T-helper 2 cell treated with Interferon-gamma antibody and Interleukin-4, amounts not matched to agents 100 ng/mL and 5 ng/mL, for 36 hours (primary cell): ENCODE measurements around the gene GALNT2. TPM values are rescaled to one million over a fixed set of nuclear protein-coding genes. Genes with fewer than 3 reads are reported as not detected.

Experiments
- intact Hi-C: fragments of 100-400 bp; cut with micrococcal nuclease; formaldehyde crosslinking; loops from one replicate; pipeline ENCODE4 v1.15.1; 2023
- total RNA-seq: library from RNA; stranded (reverse); gene quantifications from 2 replicates; pipeline ENCODE4 v1.2.3, GENCODE V29; 2022

The GALNT2 gene
- total RNA-seq, 1 donor from 2014 or later, result 26.6 TPM

DNA sequence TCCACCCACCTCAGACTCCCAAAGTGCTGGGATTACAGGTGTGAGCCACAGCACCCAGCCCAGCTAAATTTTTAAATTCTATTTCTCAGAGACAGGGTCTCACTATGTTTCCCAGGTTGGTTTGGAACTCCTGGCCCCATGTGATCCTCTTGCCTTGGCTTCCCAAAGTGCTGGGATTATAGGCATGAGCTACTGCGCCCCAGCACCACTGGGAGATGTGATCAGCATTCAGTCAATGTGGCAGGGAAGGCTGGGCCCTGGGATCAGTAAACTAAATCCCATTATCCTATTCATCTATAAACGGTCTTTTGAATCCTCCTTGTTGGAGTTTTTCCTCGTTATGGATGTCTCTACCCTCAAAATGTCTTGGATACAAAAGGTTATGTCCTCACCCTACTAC lies 245.6 kb downstream of the GALNT2 start:
- intact Hi-C loops, result loop anchor here (5.0 kb wide), 1 partner anchor 145 kb away; no protein-coding TSS in a partner anchor

DNA sequence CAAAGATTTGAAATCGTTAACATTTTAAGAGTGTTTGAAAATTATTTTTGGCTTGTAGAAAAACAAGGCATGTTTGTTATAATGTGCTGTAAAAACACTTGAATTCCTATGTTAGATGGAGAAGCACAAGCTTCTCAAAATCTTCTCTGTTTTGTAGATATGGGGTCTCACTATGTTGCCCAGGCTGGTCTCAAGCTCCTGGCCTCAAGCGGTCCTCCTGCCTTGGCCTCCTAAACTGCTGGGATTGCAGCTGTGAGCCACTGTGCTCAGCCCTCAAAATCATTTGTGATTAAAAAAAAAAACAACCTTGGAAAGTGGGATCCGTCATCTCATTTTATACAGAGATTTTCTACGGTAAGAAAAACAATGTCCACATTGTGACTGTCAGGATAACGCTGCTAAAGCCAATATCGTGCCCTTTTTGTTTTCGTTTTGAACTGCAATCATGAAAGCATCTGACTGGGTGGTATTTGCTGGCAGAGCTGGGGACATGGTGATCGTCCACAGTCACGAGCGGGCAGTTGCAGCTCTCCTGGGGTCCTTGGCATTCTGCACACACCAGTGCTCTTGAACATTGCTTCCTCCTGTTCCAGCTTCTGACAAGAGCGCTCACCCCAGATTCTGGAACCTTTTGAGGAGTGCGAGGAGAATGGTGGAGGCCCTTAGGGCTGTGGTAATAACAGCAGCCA lies 246.6 kb downstream of the GALNT2 start:
- intact Hi-C loops, result loop anchor here (5.0 kb wide), 1 partner anchor 146 kb away; no protein-coding TSS in a partner anchor

DNA sequence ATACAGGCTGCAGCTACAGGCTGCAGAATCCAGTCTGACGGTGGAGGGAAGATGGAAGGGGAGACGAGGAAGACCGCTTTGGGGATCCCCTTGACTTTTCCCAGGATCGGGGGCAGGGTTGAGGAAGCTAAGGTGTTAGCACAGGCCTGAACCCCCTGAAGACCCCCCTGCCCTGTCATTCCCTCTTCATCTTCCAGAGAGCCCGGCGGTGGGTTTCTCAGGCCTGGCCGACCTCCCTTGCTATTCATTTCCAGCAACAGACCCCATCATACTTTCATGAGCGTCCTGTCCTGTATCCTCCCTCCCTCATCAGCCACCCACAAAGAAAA lies 247.1 kb downstream of the GALNT2 start:
- intact Hi-C loops, result loop anchor here (5.0 kb wide), 1 partner anchor 147 kb away; no protein-coding TSS in a partner anchor

- intact Hi-C loops, result no loop called here
Observed at GRCh38 chr1:230315099-230315498, 248.1 kb downstream of the GALNT2 start.

- intact Hi-C loops, result no loop called here
Observed at GRCh38 chr1:230316864-230317745, 250.1 kb downstream of the GALNT2 start.

DNA sequence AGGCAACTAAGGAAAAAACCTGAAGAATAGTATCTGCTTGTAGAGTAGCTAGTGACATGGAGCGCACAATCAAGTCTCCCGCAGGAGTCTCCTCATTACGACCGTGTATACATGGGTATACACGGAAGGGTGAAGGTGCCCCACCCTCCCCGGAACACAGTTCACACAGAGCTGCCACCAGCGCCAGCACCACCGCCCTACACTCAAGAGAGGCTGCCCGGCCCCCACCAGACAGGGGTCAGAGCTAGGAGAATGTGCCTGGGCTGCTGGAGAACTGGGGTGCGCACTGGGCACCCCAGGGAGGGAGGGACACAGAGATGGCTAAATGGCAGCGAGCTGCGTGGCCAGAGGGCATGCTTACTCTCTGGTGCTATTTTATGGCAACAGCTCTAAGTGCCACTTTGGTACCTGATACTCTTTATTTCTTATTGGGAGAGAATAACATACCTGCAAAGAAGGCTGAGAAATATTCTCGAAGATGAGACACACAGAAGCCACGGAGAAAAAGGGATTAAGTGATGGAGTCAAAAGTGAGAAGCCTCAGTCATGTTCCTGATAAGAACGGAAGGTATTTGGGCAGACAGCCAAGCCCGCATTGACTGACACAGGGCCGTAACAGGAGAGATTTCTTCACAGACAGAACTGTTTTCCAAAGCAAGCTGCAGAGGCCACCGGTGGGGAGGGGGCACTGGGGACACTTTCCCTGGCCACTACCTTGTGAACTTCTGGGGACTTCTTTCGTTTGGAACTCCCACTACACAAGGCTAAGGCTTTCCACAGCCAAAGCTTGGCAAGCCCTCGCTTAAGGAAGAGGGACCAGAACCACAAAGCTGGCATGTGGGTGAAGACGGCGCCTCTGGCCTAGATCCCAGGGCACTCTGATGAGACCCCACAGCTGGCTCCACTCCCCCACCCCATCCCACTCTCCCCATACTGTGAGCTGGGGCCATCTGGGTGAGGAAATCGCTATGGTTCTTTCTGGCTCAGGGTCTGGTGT lies 251.1 kb downstream of the GALNT2 start:
- intact Hi-C loops, result no loop called here

DNA sequence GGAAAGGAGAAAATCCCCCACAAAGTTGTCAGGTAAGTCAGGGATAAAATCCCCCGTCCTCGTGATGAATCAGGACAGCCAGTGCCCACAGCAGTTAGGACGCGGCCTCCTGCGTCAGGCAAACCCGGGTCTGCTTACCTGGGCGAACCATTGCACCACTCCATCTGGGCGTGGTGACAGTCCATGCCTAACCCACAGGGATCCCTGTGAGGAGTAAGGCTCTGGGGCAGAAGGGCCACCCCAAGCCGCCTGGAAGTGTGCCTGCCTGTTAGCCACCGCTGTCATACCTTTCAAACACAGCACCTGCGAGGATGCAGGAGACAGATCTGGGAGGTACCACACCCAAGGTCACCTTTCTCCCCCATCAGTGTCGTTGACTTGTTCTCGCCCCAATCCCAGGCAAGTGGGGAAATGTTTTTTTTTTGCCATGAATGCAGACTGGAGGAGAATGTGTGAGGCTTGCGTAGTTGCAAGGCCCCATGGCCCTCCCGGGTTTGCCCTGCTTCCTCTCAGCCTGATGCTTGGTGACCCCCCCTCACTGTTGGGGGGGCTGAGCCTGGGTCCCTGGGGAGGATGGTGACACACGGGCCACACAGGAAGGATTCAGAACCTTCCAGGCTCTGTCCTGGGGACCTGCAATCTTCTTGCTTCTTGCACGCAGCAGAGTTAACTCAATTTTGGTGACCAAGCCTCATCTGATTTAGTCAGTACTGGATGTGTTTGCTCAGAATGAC lies 252.1 kb downstream of the GALNT2 start:
- intact Hi-C loops, result no loop called here

DNA sequence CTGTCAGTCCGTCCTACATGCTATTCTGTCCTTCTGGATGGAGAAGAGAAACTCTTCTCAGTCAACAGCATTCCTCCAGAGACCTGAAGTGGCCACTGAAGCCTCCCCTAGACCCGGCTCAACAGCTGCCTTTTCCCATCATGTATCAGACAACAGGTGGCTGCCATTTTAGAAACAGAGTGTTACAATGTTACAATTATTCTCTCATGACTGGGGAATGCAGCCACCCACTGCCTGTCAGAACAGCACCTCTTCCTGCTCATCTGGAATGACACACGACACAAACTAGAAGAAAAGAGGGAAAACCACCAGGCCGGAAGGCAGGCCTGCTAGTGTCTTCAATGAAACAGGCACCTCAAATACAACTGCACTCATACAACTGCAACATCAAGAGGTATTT lies 253.8 kb downstream of the GALNT2 start:
- intact Hi-C loops, result no loop called here

GRCh38 chr1:230321341-230321740 lies 254.3 kb downstream of the GALNT2 start:
- intact Hi-C loops, result no loop called here

GRCh38 chr1:230321741-230322420 lies 254.8 kb downstream of the GALNT2 start:
- intact Hi-C loops, result no loop called here

GRCh38 chr1:230322421-230322756 lies 255.4 kb downstream of the GALNT2 start:
- intact Hi-C loops, result no loop called here

GRCh38 chr1:230322967-230323547 lies 256.0 kb downstream of the GALNT2 start:
- intact Hi-C loops, result no loop called here

GRCh38 chr1:230323686-230324085 lies 256.6 kb downstream of the GALNT2 start:
- intact Hi-C loops, result no loop called here

DNA sequence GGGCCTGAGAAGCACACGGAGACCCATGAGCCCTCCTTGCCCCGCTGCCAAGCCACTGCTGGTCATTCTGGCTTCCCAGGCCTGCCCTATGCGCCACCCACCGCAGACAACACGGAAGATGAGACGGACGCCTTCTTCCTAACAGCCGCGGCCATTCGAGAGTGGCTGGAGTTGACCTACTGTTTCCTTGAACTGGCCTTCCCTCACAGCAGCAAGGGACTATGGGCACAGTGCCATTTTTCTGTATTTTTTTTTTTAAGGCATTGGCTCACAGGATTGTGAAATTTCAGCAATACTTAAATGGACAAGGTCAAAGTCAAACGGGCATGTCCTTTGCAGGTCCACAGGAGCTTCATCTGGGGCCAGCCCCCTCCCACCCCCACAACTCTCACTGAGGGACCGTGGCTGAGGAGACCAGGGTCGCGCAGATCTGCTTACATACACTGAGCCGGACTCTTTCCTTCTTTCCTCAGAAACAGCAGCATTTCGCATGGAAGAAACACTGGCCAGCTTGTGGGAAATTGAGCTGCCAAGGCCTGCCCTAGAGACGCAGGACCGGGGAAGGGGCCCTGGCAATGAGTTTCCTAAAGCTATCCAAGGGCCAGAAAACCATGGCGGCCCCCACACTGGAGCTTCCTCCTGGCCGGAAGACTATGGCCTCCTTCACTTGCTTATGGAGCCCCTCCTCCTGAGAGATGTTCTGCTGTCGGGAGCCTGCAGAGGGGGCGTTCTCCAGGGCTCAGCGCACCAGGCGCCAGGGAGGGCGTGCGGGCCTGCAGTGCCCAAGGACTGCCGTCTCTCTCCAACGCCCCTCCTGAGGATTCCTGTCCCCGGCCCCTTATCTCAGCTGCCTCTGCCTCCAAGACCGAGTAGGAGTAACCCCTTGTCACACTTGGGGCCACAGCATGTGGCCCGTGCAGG lies 260.2 kb downstream of the GALNT2 start:
- intact Hi-C loops, result no loop called here

DNA sequence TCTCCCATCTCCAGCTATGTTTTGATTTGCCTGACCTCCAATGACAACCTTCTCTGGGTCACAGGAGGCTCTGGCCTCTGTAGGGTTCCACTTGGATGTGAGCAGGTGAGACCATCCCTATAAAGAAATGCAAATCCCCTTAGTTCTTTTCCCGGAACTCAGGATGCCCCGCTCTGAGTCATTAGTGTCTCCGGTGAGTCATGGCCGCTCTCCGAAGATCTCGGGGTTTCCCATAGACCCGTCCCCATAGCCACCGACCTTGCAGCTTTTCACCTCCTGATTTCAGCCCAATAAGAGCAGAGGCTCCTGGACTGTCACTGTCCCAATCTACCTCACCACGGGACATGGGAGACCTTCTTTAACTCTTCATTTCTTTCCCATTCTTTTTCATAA lies 260.9 kb downstream of the GALNT2 start:
- intact Hi-C loops, result no loop called here

- intact Hi-C loops, result no loop called here
Observed at GRCh38 chr1:230328342-230329015, 261.4 kb downstream of the GALNT2 start.

DNA sequence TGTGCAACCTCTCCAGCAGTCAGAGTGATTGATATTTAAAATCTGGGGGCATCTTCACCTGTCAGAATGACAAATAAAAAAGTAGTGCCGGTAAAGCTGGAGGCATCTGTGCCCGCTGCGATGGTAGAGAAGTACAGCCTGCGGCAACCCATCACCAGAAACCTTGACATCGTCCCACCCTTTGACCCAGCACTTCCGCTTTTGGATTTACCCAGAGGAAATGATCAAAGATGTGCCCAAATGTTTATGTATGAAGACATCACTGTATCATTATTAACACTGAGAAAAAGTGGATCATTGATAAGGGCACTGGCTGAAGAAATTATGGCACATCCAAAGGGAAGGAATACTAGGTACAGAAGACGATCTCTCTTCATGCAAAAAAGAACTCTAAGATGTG lies 263.1 kb downstream of the GALNT2 start:
- intact Hi-C loops, result no loop called here
